KMS-11 (cell line): ENCODE data around the gene USP3.

Source experiments
- H2AFZ ChIP-seq: fragments of 200-600 bp; sonication (generic); 2 replicates; pipeline ENCODE4 v1.6.1; 2016; ENCODE audit warnings: antibody characterized with exemption, mixed run types, low read depth
- H3K27ac ChIP-seq: fragments of 200-600 bp; sonication (generic); 2 replicates; pipeline ENCODE4 v1.6.1; 2016; ENCODE audit warnings: mild to moderate bottlenecking, mixed run types
- H3K27me3 ChIP-seq: fragments of 200-600 bp; sonication (generic); 2 replicates; pipeline ENCODE4 v1.6.1; 2017; ENCODE audit warnings: mild to moderate bottlenecking, low read depth, mixed run types, moderate library complexity; ENCODE audit not compliant: insufficient read depth
- H3K36me3 ChIP-seq: fragments of 200-600 bp; sonication (generic); 2 replicates; pipeline ENCODE4 v1.6.1; 2017; ENCODE audit warnings: mild to moderate bottlenecking, mixed run types; ENCODE audit not compliant: insufficient read depth
- H3K4me1 ChIP-seq: fragments of 200-600 bp; sonication (generic); 2 replicates; pipeline ENCODE4 v1.6.1; 2016; ENCODE audit warnings: mild to moderate bottlenecking, low read depth, mixed run types; ENCODE audit not compliant: poor library complexity, severe bottlenecking
- H3K4me2 ChIP-seq: fragments of 200-600 bp; sonication (generic); 2 replicates; pipeline ENCODE4 v1.7.0; 2016; ENCODE audit warnings: mild to moderate bottlenecking, mixed run types
- H3K4me3 ChIP-seq: fragments of 200-600 bp; sonication (generic); IDR thresholded peaks from 2 replicates; pipeline ENCODE4 v1.6.1; 2017; ENCODE audit warnings: low read depth, low read length, mixed read lengths; ENCODE audit not compliant: insufficient read depth
- H3K79me2 ChIP-seq: fragments of 200-600 bp; sonication (generic); 2 replicates; pipeline ENCODE4 v1.6.1; 2016; ENCODE audit warnings: low read depth, mixed run types; ENCODE audit not compliant: insufficient read depth
- H3K9ac ChIP-seq: fragments of 200-600 bp; sonication (generic); 2 replicates; pipeline ENCODE4 v1.6.1; 2016; ENCODE audit warnings: mild to moderate bottlenecking, mixed run types
- H4K20me1 ChIP-seq: fragments of 200-600 bp; sonication (generic); 2 replicates; pipeline ENCODE4 v1.6.1; 2016; ENCODE audit warnings: mild to moderate bottlenecking, mixed run types; ENCODE audit not compliant: insufficient read depth
- TF ChIP-seq, protein P1 (sequence below): fragments of 200-600 bp; sonication (generic); conservative IDR thresholded peaks from 2 replicates; pipeline ENCODE4 v1.6.1; 2017; ENCODE audit warnings: low read depth, mild to moderate bottlenecking, antibody characterized with exemption, low read length, moderate library complexity, mixed read lengths

Gene USP3

DNA sequence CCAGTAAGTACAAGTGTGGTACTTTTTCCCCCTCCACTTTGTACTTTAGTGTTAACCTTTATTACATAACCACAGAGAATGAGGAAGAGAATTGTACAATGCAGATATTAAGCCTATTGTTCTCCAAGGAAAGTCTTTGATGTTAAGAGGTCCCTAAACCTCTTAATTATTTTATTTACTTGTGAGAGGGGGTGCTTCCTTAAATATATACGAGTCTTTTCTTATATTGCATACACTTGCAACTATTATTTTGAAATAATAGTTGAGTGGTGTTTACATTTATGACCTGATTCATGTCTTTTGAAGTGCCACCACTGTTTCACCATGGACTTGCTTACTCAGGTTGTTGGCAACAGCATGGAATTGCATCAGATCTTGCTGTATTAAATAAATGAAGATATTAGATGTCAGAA, 10.1 kb downstream of the USP3 start:
- H3K4me1 ChIP-seq, result peaks cover 59% of the 10 kb centered on the region
- no peak overlapping the region for H3K27ac ChIP-seq
- no peaks in the 10 kb centered on the region for H3K27me3 ChIP-seq
- TF ChIP-seq, protein P1, sequence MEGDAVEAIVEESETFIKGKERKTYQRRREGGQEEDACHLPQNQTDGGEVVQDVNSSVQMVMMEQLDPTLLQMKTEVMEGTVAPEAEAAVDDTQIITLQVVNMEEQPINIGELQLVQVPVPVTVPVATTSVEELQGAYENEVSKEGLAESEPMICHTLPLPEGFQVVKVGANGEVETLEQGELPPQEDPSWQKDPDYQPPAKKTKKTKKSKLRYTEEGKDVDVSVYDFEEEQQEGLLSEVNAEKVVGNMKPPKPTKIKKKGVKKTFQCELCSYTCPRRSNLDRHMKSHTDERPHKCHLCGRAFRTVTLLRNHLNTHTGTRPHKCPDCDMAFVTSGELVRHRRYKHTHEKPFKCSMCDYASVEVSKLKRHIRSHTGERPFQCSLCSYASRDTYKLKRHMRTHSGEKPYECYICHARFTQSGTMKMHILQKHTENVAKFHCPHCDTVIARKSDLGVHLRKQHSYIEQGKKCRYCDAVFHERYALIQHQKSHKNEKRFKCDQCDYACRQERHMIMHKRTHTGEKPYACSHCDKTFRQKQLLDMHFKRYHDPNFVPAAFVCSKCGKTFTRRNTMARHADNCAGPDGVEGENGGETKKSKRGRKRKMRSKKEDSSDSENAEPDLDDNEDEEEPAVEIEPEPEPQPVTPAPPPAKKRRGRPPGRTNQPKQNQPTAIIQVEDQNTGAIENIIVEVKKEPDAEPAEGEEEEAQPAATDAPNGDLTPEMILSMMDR, result no peak
- no peak overlapping the region for H2AFZ ChIP-seq
- H3K4me2 ChIP-seq, result peak overlapping the region; percentile 16; the same call in 1 of the 2 replicates
- H3K4me3 ChIP-seq, result no peak overlapping the region
- peaks cover 89% of the 10 kb centered on the region for H3K79me2 ChIP-seq
- H3K9ac ChIP-seq, result no peak overlapping the region
- H3K36me3 ChIP-seq, result no peaks in the 10 kb centered on the region
- H4K20me1 ChIP-seq, result peaks cover 38% of the 10 kb centered on the region; the same call in 1 of the 2 replicates

DNA sequence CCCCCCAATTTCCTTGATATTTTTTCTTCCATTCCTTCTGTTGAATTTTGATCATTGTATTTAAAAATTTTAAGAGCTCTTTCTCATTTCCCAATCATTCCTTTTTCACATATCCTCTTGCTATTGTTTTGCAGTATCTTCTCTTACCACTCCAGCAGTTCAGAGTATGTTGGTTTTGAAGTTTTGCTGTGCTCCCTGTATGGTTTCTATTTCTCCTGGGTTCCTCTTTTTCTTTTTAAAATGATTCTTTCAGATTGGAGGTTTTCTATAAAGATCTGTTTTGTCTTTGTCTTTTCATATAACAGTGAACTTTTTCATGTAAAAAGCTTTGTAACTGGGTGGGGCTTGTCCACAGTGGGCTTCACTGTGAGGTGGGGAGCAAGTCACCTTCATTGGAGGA, 12.8 kb downstream of the USP3 start:
- no peak overlapping the region for H3K4me2 ChIP-seq

GRCh38 chr15:63517628-63518027, 13.2 kb downstream of the USP3 start:
- H3K36me3 ChIP-seq, result no peaks in the 10 kb centered on the region
- H3K27ac ChIP-seq, result no peak overlapping the region
- no peak overlapping the region for H2AFZ ChIP-seq
- no peak overlapping the region for H3K9ac ChIP-seq
- H3K4me1 ChIP-seq, result peaks cover 40% of the 10 kb centered on the region
- no peak overlapping the region for H3K4me2 ChIP-seq
- H4K20me1 ChIP-seq, result peaks cover 38% of the 10 kb centered on the region; the same call in 1 of the 2 replicates
- TF ChIP-seq, protein P1, result no peak
- no peak overlapping the region for H3K4me3 ChIP-seq
- peaks cover 89% of the 10 kb centered on the region for H3K79me2 ChIP-seq
- H3K27me3 ChIP-seq, result no peaks in the 10 kb centered on the region

More for the DNA sequence above, 12.8 kb downstream of the USP3 start:
- H4K20me1 ChIP-seq, result peaks cover 38% of the 10 kb centered on the region; the same call in 1 of the 2 replicates
- TF ChIP-seq, protein P1, result no peak
- H3K27me3 ChIP-seq, result no peaks in the 10 kb centered on the region
- H2AFZ ChIP-seq, result no peak overlapping the region
- H3K4me3 ChIP-seq, result no peak overlapping the region
- no peak overlapping the region for H3K27ac ChIP-seq
- no peaks in the 10 kb centered on the region for H3K36me3 ChIP-seq
- peaks cover 40% of the 10 kb centered on the region for H3K4me1 ChIP-seq
- no peak overlapping the region for H3K9ac ChIP-seq
- peaks cover 89% of the 10 kb centered on the region for H3K79me2 ChIP-seq

DNA sequence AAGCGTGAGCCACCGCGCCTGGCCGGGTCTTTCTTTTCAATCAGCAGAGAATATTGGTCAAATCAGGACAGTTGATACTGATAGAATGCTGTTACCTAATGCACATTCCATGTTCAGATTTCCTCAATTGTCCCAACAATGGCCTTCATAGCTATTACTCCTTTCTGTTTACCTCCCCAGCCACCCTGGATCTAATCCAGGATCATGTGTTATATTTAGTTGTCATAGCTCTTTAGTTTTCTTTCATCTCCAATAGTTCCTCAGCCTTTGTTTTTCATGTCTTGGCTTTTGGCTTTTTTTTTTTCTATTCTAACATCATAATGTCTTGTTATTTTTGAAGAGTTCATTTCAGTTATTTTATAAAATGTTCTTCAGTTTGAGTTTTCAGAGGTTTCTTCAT, 14.6 kb downstream of the USP3 start:
- no peak overlapping the region for H3K27ac ChIP-seq
- H4K20me1 ChIP-seq, result peaks cover 33% of the 10 kb centered on the region; the same call in 1 of the 2 replicates
- no peak overlapping the region for H2AFZ ChIP-seq
- H3K4me1 ChIP-seq, result peaks cover 33% of the 10 kb centered on the region
- no peak overlapping the region for H3K4me3 ChIP-seq
- H3K9ac ChIP-seq, result no peak overlapping the region
- H3K27me3 ChIP-seq, result no peaks in the 10 kb centered on the region
- H3K4me2 ChIP-seq, result no peak overlapping the region
- TF ChIP-seq, protein P1, result no peak
- no peaks in the 10 kb centered on the region for H3K36me3 ChIP-seq
- H3K79me2 ChIP-seq, result peaks cover 88% of the 10 kb centered on the region
